Measurements from ENCODE around the gene CCDC146.

The CCDC146 gene

DNA sequence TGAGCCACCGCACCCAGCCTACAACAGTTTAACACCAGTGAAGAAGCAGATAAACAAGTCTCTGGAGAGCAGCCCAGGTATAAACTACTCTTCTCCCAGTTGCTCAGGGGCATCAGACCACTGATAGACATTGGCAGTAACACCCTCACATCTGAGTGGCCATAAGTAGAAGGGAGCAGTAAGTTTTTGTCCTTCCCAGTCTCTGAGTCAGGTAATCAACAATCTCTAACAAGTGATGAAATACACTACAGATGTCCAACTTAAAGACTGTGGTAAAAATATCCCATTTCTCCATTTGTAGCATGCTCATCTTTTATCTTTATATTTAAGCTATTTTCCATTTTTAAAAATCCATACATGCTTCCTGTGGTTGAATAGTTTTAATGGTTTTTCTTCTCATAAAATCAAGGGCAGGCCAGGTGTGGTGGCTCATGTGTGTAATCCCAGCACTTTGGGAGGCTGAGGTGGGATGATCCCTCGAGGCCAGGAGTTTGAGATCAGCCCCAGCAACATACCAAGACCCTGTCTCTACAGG lies 215.1 kb downstream of the CCDC146 start:
- TF ChIP-seq, protein P1, sequence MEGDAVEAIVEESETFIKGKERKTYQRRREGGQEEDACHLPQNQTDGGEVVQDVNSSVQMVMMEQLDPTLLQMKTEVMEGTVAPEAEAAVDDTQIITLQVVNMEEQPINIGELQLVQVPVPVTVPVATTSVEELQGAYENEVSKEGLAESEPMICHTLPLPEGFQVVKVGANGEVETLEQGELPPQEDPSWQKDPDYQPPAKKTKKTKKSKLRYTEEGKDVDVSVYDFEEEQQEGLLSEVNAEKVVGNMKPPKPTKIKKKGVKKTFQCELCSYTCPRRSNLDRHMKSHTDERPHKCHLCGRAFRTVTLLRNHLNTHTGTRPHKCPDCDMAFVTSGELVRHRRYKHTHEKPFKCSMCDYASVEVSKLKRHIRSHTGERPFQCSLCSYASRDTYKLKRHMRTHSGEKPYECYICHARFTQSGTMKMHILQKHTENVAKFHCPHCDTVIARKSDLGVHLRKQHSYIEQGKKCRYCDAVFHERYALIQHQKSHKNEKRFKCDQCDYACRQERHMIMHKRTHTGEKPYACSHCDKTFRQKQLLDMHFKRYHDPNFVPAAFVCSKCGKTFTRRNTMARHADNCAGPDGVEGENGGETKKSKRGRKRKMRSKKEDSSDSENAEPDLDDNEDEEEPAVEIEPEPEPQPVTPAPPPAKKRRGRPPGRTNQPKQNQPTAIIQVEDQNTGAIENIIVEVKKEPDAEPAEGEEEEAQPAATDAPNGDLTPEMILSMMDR (IDR thresholded peaks at IDR 0.05; ENCODE audit: unreplicated experiment in 3 of 3): no peak
- Mint-ChIP-seq H3K36me3 (ENCODE audit: low read depth) (no peaks in the 10 kb centered on the region), H3K27me3 (ENCODE audit: low read depth) (no peaks in the 10 kb centered on the region), H3K4me3 (no peak overlapping the region), H3K27ac (no peak overlapping the region), H3K9me3 (no peaks in the 10 kb centered on the region), H3K4me1 (peaks cover 36% of the 10 kb centered on the region)

DNA sequence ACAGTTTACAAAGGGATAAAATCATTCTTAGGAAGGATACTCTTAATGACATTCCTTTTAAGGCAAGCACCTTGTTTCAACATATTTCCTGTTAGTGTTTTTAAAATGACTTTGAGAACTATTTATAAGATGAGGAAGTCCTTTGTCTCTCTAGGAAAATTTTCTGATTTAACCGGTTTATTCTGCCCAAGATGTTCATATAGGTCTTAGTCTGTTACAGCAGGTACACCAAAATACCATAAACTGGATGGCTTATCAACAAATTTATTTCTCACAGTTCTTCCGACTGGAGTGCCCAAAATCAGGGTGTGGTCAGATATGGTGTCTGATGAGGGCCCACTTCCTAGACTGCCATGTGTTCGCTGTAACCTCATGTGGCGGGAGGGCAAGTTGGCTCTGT lies 215.8 kb downstream of the CCDC146 start:
- Mint-ChIP-seq H3K36me3 (ENCODE audit: low read depth) (no peaks in the 10 kb centered on the region), H3K4me1 (peaks cover 36% of the 10 kb centered on the region), H3K27ac (no peak overlapping the region), H3K9me3 (no peaks in the 10 kb centered on the region), H3K27me3 (ENCODE audit: low read depth) (no peaks in the 10 kb centered on the region), H3K4me3 (no peak overlapping the region)
- TF ChIP-seq, protein P1 (IDR thresholded peaks at IDR 0.05; ENCODE audit: unreplicated experiment in 3 of 3): no peak

DNA sequence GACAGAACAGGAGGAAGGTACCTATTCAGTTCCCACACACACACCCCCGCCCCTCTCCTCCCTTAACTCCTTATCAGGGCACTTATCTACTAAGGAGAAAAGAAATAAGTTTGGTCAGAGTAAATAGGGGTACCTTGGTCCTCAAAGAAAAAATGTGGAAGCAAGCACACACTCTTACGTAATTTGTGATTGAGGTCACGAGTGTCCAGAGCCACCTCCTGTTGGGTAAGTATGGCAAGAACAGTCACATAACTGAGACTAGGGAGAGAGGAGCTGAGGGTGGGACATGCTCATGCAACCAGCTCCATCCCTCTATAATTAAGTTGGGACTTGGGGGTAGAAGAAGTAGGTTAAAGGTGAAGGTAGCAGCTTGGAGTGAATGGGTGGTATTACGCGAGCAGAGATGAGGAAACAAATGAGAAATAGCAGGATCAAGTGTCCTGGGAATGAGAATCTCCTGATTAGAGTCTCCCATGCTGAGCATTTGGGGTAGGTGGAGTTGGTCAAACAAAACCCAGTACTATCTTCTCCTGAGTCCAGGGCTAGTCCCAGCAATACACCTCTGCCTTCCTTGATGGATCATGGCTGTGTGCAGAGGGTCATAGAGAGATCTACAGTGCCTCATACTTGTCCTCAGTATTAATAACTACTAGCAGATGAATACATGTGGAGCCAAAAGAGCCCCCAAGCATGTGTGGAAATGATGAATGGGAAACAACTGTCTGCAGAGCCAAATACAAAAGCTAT lies 216.6 kb downstream of the CCDC146 start:
- no peaks in the 10 kb centered on the region for H3K27me3 Mint-ChIP-seq (ENCODE audit: low read depth)
- H3K36me3 Mint-ChIP-seq (ENCODE audit: low read depth): no peaks in the 10 kb centered on the region
- peak overlapping the region; percentile 25 to 73 (median 62) for H3K27ac Mint-ChIP-seq
- TF ChIP-seq, protein P1 (IDR thresholded peaks at IDR 0.05; ENCODE audit: unreplicated experiment in 3 of 3): no peak
- peak overlapping the region in 1 of 3 experiments; percentile 2 for H3K4me3 Mint-ChIP-seq
- H3K4me1 Mint-ChIP-seq: peaks cover 36% of the 10 kb centered on the region
- H3K9me3 Mint-ChIP-seq: no peaks in the 10 kb centered on the region

DNA sequence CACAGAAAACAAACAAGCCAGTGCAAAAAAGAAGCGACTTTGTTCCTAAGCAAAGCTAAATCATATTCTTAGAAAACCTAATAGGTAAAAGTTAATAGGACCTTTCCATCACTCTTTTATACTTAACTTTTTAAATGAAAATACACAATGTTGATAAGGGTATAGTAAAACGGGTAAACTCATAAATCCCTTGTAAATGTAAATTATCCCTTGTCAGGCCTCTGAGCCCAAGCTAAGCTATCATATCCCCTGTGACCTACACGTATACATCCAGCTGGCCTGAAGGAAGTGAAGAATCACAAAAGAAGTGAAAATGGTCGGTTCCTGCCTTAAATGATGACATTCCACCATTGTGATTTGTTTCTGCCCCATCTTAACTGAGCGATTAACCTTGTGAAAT lies 217.3 kb downstream of the CCDC146 start:
- Mint-ChIP-seq H3K4me1 (peaks cover 36% of the 10 kb centered on the region), H3K36me3 (ENCODE audit: low read depth) (no peaks in the 10 kb centered on the region), H3K4me3 (peak overlapping the region in 1 of 3 experiments; percentile 2), H3K9me3 (no peaks in the 10 kb centered on the region), H3K27ac (peak overlapping the region; percentile 25 to 73 (median 62)), H3K27me3 (ENCODE audit: low read depth) (no peaks in the 10 kb centered on the region)
- TF ChIP-seq, protein P1 (IDR thresholded peaks at IDR 0.05; ENCODE audit: unreplicated experiment in 3 of 3): no peak
